ENCODE measurements around the gene DMD. TPM values are rescaled to one million over a fixed set of nuclear protein-coding genes. Genes with fewer than 3 reads are reported as not detected.

Gene DMD
- total RNA-seq, 1 donor from 2014 or later: 3.8 TPM

- DNase-seq (ENCODE audit: low read depth in 2 of 2): no peak
These were observed 1903.4 kb downstream of the DMD start for GRCh38 chrX:31307952-31308351.

- no peak for DNase-seq (ENCODE audit: low read depth in 2 of 2)
These were observed 1908.7 kb downstream of the DMD start for GRCh38 chrX:31302573-31303075.

GRCh38 chrX:31301941-31302340 is 1909.4 kb downstream of the DMD start:
- DNase-seq (ENCODE audit: low read depth in 2 of 2): no peak

- DNase-seq (ENCODE audit: low read depth in 2 of 2): no peak
These were observed 1910.1 kb downstream of the DMD start for GRCh38 chrX:31301203-31301602.

- no peak for DNase-seq (ENCODE audit: low read depth in 2 of 2)
These were observed 1912.4 kb downstream of the DMD start for GRCh38 chrX:31298916-31299315.

GRCh38 chrX:31297881-31298280 is 1913.5 kb downstream of the DMD start:
- DNase-seq (ENCODE audit: low read depth in 2 of 2): no peak

- DNase-seq (ENCODE audit: low read depth in 2 of 2): no peak
These were observed 1916.9 kb downstream of the DMD start for GRCh38 chrX:31294475-31294874.

GRCh38 chrX:31293409-31293808 is 1917.9 kb downstream of the DMD start:
- peak in 1 of 2 donors; percentile 45 for DNase-seq (ENCODE audit: low read depth in 2 of 2)

GRCh38 chrX:31291131-31291530 is 1920.2 kb downstream of the DMD start:
- no peak for DNase-seq (ENCODE audit: low read depth in 2 of 2)

- no peak for DNase-seq (ENCODE audit: low read depth in 2 of 2)
These were observed 1923.5 kb downstream of the DMD start for GRCh38 chrX:31287861-31288260.

GRCh38 chrX:31280580-31280979 is 1930.8 kb downstream of the DMD start:
- no peak for DNase-seq (ENCODE audit: low read depth in 2 of 2)

- peak in 1 of 2 donors; percentile 23 for DNase-seq (ENCODE audit: low read depth in 2 of 2)
These were observed 1932.0 kb downstream of the DMD start for GRCh38 chrX:31279359-31279758.

- no peak for DNase-seq (ENCODE audit: low read depth in 2 of 2)
These were observed 1938.9 kb downstream of the DMD start for GRCh38 chrX:31272472-31272775.

GRCh38 chrX:31271615-31272471 is 1939.5 kb downstream of the DMD start:
- no peak for DNase-seq (ENCODE audit: low read depth in 2 of 2)

GRCh38 chrX:31269914-31270313 is 1941.4 kb downstream of the DMD start:
- DNase-seq (ENCODE audit: low read depth in 2 of 2): no peak

GRCh38 chrX:31268359-31268758 is 1943.0 kb downstream of the DMD start:
- DNase-seq (ENCODE audit: low read depth in 2 of 2): peak in 1 of 2 donors; percentile 1

GRCh38 chrX:31266203-31267076 is 1944.9 kb downstream of the DMD start:
- DNase-seq (ENCODE audit: low read depth in 2 of 2): peak; percentile 5 to 18

GRCh38 chrX:31265383-31265782 is 1946.0 kb downstream of the DMD start:
- DNase-seq (ENCODE audit: low read depth in 2 of 2): no peak

GRCh38 chrX:31260351-31260750 is 1951.0 kb downstream of the DMD start:
- no peak for DNase-seq (ENCODE audit: low read depth in 2 of 2)

GRCh38 chrX:31258166-31258565 is 1953.2 kb downstream of the DMD start:
- peak; percentile 19 to 53 for DNase-seq (ENCODE audit: low read depth in 2 of 2)

GRCh38 chrX:31255310-31256033 is 1955.9 kb downstream of the DMD start:
- no peak for DNase-seq (ENCODE audit: low read depth in 2 of 2)

GRCh38 chrX:31252133-31252532 is 1959.2 kb downstream of the DMD start:
- no peak for DNase-seq (ENCODE audit: low read depth in 2 of 2)
